Kidney (tissue), 14 donors: Measurements from ENCODE around the gene USP40. TPM values are rescaled to one million over a fixed set of nuclear protein-coding genes. Genes with fewer than 3 reads are reported as not detected.

Experiments used
- DNase-seq, 5 donors: peaks; one replicate each; pipeline ENCODE4 v3.0.0-alpha.2; 2013 to 2020
- FAIRE-seq: peaks from 2 replicates; lab custom pipeline; 2012; peaks lifted over from hg19 to GRCh38; lab: Jason Lieb, UNC
- H3K27ac ChIP-seq, 2 donors: one replicate each; pipeline ENCODE4 v1.7.0; 2013; ENCODE audit warnings: low read depth in 2 of 2, low read length in 2 of 2, inconsistent platforms in 1 of 2
- H3K27me3 ChIP-seq: one replicate; pipeline ENCODE4 v1.7.1; 2013; ENCODE audit warnings: low read length, inconsistent platforms; ENCODE audit not compliant: control insufficient read depth, insufficient read depth
- H3K36me3 ChIP-seq, 3 donors: one replicate each; pipeline versions ENCODE4 v1.7.0 to v1.7.1; 2013; ENCODE audit warnings: low read length in 3 of 3, control low read depth in 1 of 3, inconsistent platforms in 1 of 3; ENCODE audit not compliant: insufficient read depth in 3 of 3, control insufficient read depth in 2 of 3
- H3K4me1 ChIP-seq, 3 donors: one replicate each; pipeline versions ENCODE4 v1.7.0 to v1.7.1; 2013; ENCODE audit warnings: low read length in 3 of 3, inconsistent platforms in 1 of 3, low read depth in 1 of 3; ENCODE audit not compliant: control insufficient read depth in 2 of 3, insufficient read depth in 2 of 3
- H3K4me3 ChIP-seq, 3 donors: one replicate each; pipeline versions ENCODE4 v1.7.0 to v1.8.1; 2013; ENCODE audit warnings: low read length in 3 of 3, control low read depth in 1 of 3, inconsistent platforms in 1 of 3
- H3K9ac ChIP-seq, 3 donors: one replicate each; pipeline versions ENCODE4 v1.7.0 to v1.7.1; 2013; ENCODE audit warnings: low read length in 3 of 3, control low read depth in 1 of 3, inconsistent platforms in 1 of 3
- H3K9me3 ChIP-seq, 3 donors: one replicate each; pipeline versions ENCODE4 v1.7.0 to v1.7.1; 2013; ENCODE audit warnings: low read length in 3 of 3, control low read depth in 1 of 3, inconsistent platforms in 1 of 3; ENCODE audit not compliant: control insufficient read depth in 2 of 3, insufficient read depth in 1 of 3
- CTCF ChIP-seq: IDR thresholded peaks from 3 replicates; pipeline ENCODE4 v1.5.1; 2012; ENCODE audit warnings: mild to moderate bottlenecking, moderate library complexity, borderline replicate concordance; ENCODE audit not compliant: insufficient read depth; ENCODE audit errors: extremely low read depth
- intact Hi-C: fragments of 100-400 bp; cut with DNase I; formaldehyde crosslinking; loops from one replicate; pipeline ENCODE4 v1.11.1; 2022
- polyA plus RNA-seq: library from polyadenylated mRNA; stranded (reverse); fragments of 350-450 nt; fragmentation: Illumina TruSeq; extraction: RNeasy Lipid Tissue Mini Kit (QIAGEN cat#74804); gene quantifications from one replicate; pipeline ENCODE4 v1.2.3, GENCODE V29; 2014; ENCODE audit warnings: low read depth, low replicate concordance; ENCODE audit not compliant: insufficient read depth
- total RNA-seq: library from RNA; stranded (reverse); fragmentation: NEBNext Ultra II Directional; extraction: Animal tissue kit (Norgen Biotek cat#: 25700); gene quantifications from one replicate; pipeline ENCODE4 v1.2.1, GENCODE V29; 2021
- donor health status: control.
- donor health status: control.
- donor health status: control.
- donor health status: control.
- donor health status: control.
- donor health status: DM: yes; HTN: yes; CAD: no.
- donor health status: Normal renal cell carcinoma (clear cell type).

USP40 gene
- total and polyA plus RNA-seq, 2 donors from 2014 or later, result 28.5 to 51.6 TPM

GRCh38 chr2:233531955-233532354, 34.6 kb downstream of the USP40 start:
- intact Hi-C loops, result no loop called here
- H3K4me1 ChIP-seq, result peaks cover 0 to 10% (median 0%) of the 10 kb centered on the region in 3 donors
- no peaks in the 10 kb centered on the region for H3K27me3 ChIP-seq
- no peak overlapping the region for H3K9ac ChIP-seq
- no peak overlapping the region for H3K27ac ChIP-seq
- H3K9me3 ChIP-seq, result no peaks in the 10 kb centered on the region
- no peak for TF ChIP-seq CTCF
- FAIRE-seq (no peak), DNase-seq (no peak)
- no peak overlapping the region for H3K4me3 ChIP-seq
- peaks cover 0 to 18% (median 8%) of the 10 kb centered on the region in 3 donors for H3K36me3 ChIP-seq

DNA sequence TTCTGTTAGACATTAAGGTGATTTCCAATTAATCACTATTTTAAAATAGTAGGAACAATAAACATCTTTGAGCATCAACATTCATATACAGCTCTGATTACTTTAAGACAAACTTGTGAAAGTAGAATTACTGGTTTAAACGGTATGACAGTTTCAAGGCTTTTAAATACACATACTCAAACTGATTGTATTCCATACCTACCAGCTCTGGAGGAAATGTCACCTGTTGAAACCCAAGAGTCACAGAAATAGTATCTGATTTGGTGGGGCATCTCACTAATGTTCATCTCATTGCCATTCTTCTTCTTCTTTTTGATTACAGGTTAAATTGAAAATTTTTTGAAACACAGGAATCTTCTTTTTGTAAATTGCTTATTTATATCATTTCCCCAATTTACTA, 36.2 kb downstream of the USP40 start:
- no peaks in the 10 kb centered on the region for H3K9me3 ChIP-seq
- no peak for TF ChIP-seq CTCF
- FAIRE-seq (no peak), DNase-seq (no peak)
- H3K4me1 ChIP-seq, result peaks cover 0 to 7% (median 0%) of the 10 kb centered on the region in 3 donors
- no peak overlapping the region for H3K27ac ChIP-seq
- H3K27me3 ChIP-seq, result no peaks in the 10 kb centered on the region
- peaks cover 0 to 18% (median 8%) of the 10 kb centered on the region in 3 donors for H3K36me3 ChIP-seq
- H3K4me3 ChIP-seq, result no peak overlapping the region
- no peak overlapping the region for H3K9ac ChIP-seq
- intact Hi-C loops, result no loop called here

DNA sequence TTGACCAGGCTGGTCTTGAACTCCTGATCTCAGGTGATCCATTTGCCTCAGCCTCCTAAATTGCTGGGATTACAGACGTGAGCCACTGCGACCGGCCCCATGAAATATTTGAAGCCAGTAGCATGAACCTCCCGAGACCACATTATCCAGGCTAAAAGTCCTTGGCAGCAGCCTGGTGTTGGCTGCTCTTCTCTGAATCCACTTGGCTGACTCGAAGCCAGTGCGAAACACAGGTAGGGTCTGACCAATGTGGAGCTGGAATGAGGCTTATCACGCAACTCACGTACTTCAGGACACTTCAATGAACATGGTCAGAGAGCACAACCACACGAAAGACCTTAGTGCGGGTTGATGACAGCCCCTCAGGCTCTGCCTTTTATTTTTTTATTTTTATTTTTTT, 38.4 kb downstream of the USP40 start:
- intact Hi-C loops, result no loop called here
- no peak overlapping the region for H3K9ac ChIP-seq
- H3K4me3 ChIP-seq, result no peak overlapping the region
- H3K36me3 ChIP-seq, result peaks cover 1 to 17% (median 9%) of the 10 kb centered on the region in 3 donors
- FAIRE-seq (no peak), DNase-seq (no peak)
- no peaks in the 10 kb centered on the region for H3K27me3 ChIP-seq
- no peaks in the 10 kb centered on the region for H3K9me3 ChIP-seq
- H3K4me1 ChIP-seq, result no peaks in the 10 kb centered on the region
- no peak for TF ChIP-seq CTCF
- no peak overlapping the region for H3K27ac ChIP-seq

- H3K9me3 ChIP-seq, result no peaks in the 10 kb centered on the region
- no peak overlapping the region for H3K4me3 ChIP-seq
- intact Hi-C loops, result no loop called here
- no peak overlapping the region for H3K9ac ChIP-seq
- no peak for TF ChIP-seq CTCF
- no peaks in the 10 kb centered on the region for H3K27me3 ChIP-seq
- DNase-seq, result no peak
- no peak for FAIRE-seq
- no peaks in the 10 kb centered on the region for H3K4me1 ChIP-seq
- H3K36me3 ChIP-seq, result peaks cover 2 to 24% (median 13%) of the 10 kb centered on the region in 3 donors
- no peak overlapping the region for H3K27ac ChIP-seq
Measured at GRCh38 chr2:233525791-233526190, 40.8 kb downstream of the USP40 start.
